SK-N-MC (cell line): Measurements from ENCODE around the gene CYFIP2.

Experiments used
- EZH2 ChIP-seq: fragments of 200-600 bp; sonication (generic); IDR thresholded peaks from one replicate; pipeline ENCODE4 v1.6.1; 2017; ENCODE audit warnings: antibody characterized with exemption
- FOXP2 ChIP-seq: optimal IDR thresholded peaks from 2 replicates; pipeline ENCODE3; 2011; ENCODE audit warnings: mild to moderate bottlenecking, moderate library complexity; ENCODE audit not compliant: insufficient read depth; ENCODE audit errors: extremely low read length, control extremely low read depth
- POLR2AphosphoS5 ChIP-seq: IDR thresholded peaks from 2 replicates; pipeline ENCODE4 v1.6.1; 2012; ENCODE audit warnings: mild to moderate bottlenecking, low read depth, low read length, borderline replicate concordance

DNA sequence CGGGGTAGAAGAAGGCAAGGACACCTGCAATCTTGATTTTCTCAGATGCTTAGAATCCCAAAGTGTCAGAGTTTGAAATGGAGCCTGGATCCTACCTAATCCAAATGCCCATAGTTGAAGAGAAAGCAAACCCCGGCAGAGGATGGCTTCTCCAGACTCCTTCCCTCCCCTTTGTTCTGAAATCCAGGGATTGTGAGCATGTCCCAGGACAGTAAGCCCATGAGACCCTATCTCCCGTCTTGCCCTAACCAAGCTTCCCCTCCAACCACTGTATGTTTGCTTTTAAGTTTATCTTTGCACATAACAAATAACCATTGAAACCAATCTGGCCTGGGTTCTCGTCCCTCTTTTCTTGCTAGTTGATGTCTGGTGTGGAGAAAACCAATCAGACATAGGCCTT, 115.8 kb downstream of the CYFIP2 start:
- TF ChIP-seq EZH2 (no peak), POLR2AphosphoS5 (no peak), FOXP2 (no peak)
